Neuronal stem cell (in vitro differentiated cells): ENCODE data around the gene CLEC14A.

Source experiments
- DNase-seq: peaks from one replicate; pipeline ENCODE4 v3.0.0-alpha.2; 2013; ENCODE audit warnings: low spot score
- H2AFZ ChIP-seq: one replicate; pipeline ENCODE4 v1.6.1; 2013; ENCODE audit warnings: mild to moderate bottlenecking, low read length, inconsistent platforms
- H2AK5ac ChIP-seq: 2 replicates; pipeline ENCODE4 v1.6.1; 2013; ENCODE audit warnings: low read depth, mild to moderate bottlenecking, inconsistent platforms, low read length, moderate library complexity, mixed read lengths
- H2BK120ac ChIP-seq: 2 replicates; pipeline ENCODE4 v1.6.1; 2013; ENCODE audit warnings: low read depth, mild to moderate bottlenecking, inconsistent platforms, low read length, moderate library complexity, mixed read lengths
- H2BK12ac ChIP-seq: one replicate; pipeline ENCODE4 v1.6.1; 2013; ENCODE audit warnings: low read length, inconsistent platforms
- H2BK15ac ChIP-seq: 2 replicates; pipeline ENCODE4 v1.6.1; 2013; ENCODE audit warnings: mild to moderate bottlenecking, low read length, inconsistent platforms, mixed read lengths
- H2BK5ac ChIP-seq: one replicate; pipeline ENCODE4 v1.6.1; 2013; ENCODE audit warnings: inconsistent platforms, mild to moderate bottlenecking, low read length, moderate library complexity
- H3K14ac ChIP-seq: one replicate; pipeline ENCODE4 v1.6.1; 2013; ENCODE audit warnings: low read length, inconsistent platforms
- H3K18ac ChIP-seq: 2 replicates; pipeline ENCODE4 v1.6.1; 2013; ENCODE audit warnings: low read length, inconsistent platforms
- H3K23ac ChIP-seq: 2 replicates; pipeline ENCODE4 v1.6.1; 2013; ENCODE audit warnings: low read depth, mild to moderate bottlenecking, mixed read lengths, low read length, inconsistent platforms; ENCODE audit not compliant: poor library complexity
- H3K27ac ChIP-seq: replicated peaks from 3 replicates; pipeline ENCODE4 v1.5.1; 2013; ENCODE audit warnings: low read length, inconsistent platforms
- H3K27me3 ChIP-seq, 3 experiments: 2 replicates each; pipeline ENCODE4 v1.6.1; 2013; ENCODE audit warnings: low read length in 3 of 3, mild to moderate bottlenecking in 2 of 3, inconsistent platforms in 1 of 3, low read depth in 1 of 3, mixed read lengths in 1 of 3, moderate library complexity in 1 of 3; ENCODE audit not compliant: control insufficient read depth in 3 of 3, insufficient read depth in 3 of 3
- H3K36me3 ChIP-seq, 2 donors: replicated peaks in 1 of 2; 2 replicates each; pipeline ENCODE4 v1.6.1; 2013; ENCODE audit warnings: low read length in 2 of 2; ENCODE audit not compliant: control insufficient read depth in 2 of 2, insufficient read depth in 2 of 2
- H3K4ac ChIP-seq: 2 replicates; pipeline ENCODE4 v1.6.1; 2013; ENCODE audit warnings: inconsistent platforms, mild to moderate bottlenecking, low read length, moderate library complexity
- H3K4me1 ChIP-seq, 2 donors: 1 replicate in 1 of 2; 2 replicates in 1 of 2; pipeline ENCODE4 v1.6.1; 2013; ENCODE audit warnings: low read length in 2 of 2, low read depth in 1 of 2; ENCODE audit not compliant: control insufficient read depth in 2 of 2, insufficient read depth in 1 of 2
- H3K4me2 ChIP-seq: one replicate; pipeline ENCODE4 v1.6.1; 2013; ENCODE audit warnings: mild to moderate bottlenecking, low read length, inconsistent platforms; ENCODE audit not compliant: insufficient read depth, poor library complexity, severe bottlenecking
- H3K4me3 ChIP-seq, 2 donors: 2 replicates each; pipeline ENCODE4 v1.5.1; 2013; ENCODE audit warnings: low read length in 2 of 2, mild to moderate bottlenecking in 2 of 2, inconsistent platforms in 1 of 2, moderate library complexity in 1 of 2
- H3K79me1 ChIP-seq: one replicate; pipeline ENCODE4 v1.6.1; 2013; ENCODE audit warnings: low read depth, mild to moderate bottlenecking, inconsistent platforms, low read length, moderate library complexity
- H3K9ac ChIP-seq: one replicate; pipeline ENCODE4 v1.6.1; 2013; ENCODE audit warnings: mild to moderate bottlenecking, low read depth, low read length, inconsistent platforms; ENCODE audit not compliant: poor library complexity
- H3K9me3 ChIP-seq, 2 donors: replicated peaks in 1 of 2; 2 replicates each; pipeline versions ENCODE3 to v1.6.1; 2013; ENCODE audit warnings: low read length in 2 of 2, mild to moderate bottlenecking in 2 of 2, inconsistent platforms in 1 of 2, low read depth in 1 of 2, mixed read lengths in 1 of 2, moderate library complexity in 1 of 2; ENCODE audit not compliant: control insufficient read depth in 2 of 2, insufficient read depth in 1 of 2
- H4K8ac ChIP-seq: one replicate; pipeline ENCODE4 v1.6.1; 2013; ENCODE audit warnings: low read depth, mild to moderate bottlenecking, inconsistent platforms, low read length, moderate library complexity
- H4K91ac ChIP-seq: one replicate; pipeline ENCODE4 v1.6.1; 2013; ENCODE audit warnings: low read length, low read depth, mild to moderate bottlenecking, inconsistent platforms; ENCODE audit not compliant: poor library complexity
- WGBS, 2 donors: extraction: QIAGEN DNeasy Blood & Tissue Kit; methylation state at CpG; one replicate each; pipeline ENCODE4 v1.1.7; 2013; ENCODE audit warnings: missing lambda C conversion rate in 2 of 2, mixed read lengths in 1 of 2; ENCODE audit not compliant: insufficient read length in 2 of 2, insufficient replicate concordance in 1 of 2; ENCODE audit errors: extremely low coverage in 2 of 2; 5-methylcytosine and 5-hydroxymethylcytosine counted together

CLEC14A gene

GRCh38 chr14:38250331-38250730 lies 5.6 kb downstream of the CLEC14A start:
- no peak overlapping the region for H3K4me2 ChIP-seq
- H3K27me3 ChIP-seq: peaks cover 10 to 21% (median 18%) of the 10 kb centered on the region in 3 experiments
- peaks cover 0 to 5% of the 10 kb centered on the region in 2 donors for H3K4me1 ChIP-seq
- H2AFZ ChIP-seq: no peak overlapping the region
- no peak overlapping the region for H4K8ac ChIP-seq
- no peak overlapping the region for H2BK120ac ChIP-seq
- H3K27ac ChIP-seq: no peak overlapping the region
- no peak overlapping the region for H3K23ac ChIP-seq
- H2BK15ac ChIP-seq: no peak overlapping the region
- H3K9ac ChIP-seq: no peak overlapping the region
- H3K18ac ChIP-seq: no peak overlapping the region
- DNase-seq: no peak
- no peak overlapping the region for H4K91ac ChIP-seq
- no peak overlapping the region for H3K4ac ChIP-seq
- H3K79me1 ChIP-seq: no peaks in the 10 kb centered on the region
- no peak overlapping the region for H3K4me3 ChIP-seq
- no peak overlapping the region for H2BK5ac ChIP-seq
- H3K36me3 ChIP-seq: no peaks in the 10 kb centered on the region
- no peak overlapping the region for H3K14ac ChIP-seq
- H3K9me3 ChIP-seq: no peaks in the 10 kb centered on the region
- H2BK12ac ChIP-seq: no peak overlapping the region
- H2AK5ac ChIP-seq: no peak overlapping the region

GRCh38 chr14:38248321-38249028 lies 7.4 kb downstream of the CLEC14A start:
- no peak overlapping the region for H4K91ac ChIP-seq
- no peak overlapping the region for H2BK12ac ChIP-seq
- no peak overlapping the region for H3K27ac ChIP-seq
- no peak overlapping the region for H3K18ac ChIP-seq
- no peak overlapping the region for H3K4me2 ChIP-seq
- no peak overlapping the region for H3K4ac ChIP-seq
- H3K9ac ChIP-seq: no peak overlapping the region
- no peak overlapping the region for H2AK5ac ChIP-seq
- no peak overlapping the region for H3K14ac ChIP-seq
- peaks cover under 1 to 2% (median under 1%) of the 10 kb centered on the region in 3 experiments for H3K27me3 ChIP-seq
- no peak overlapping the region for H3K23ac ChIP-seq
- no peak overlapping the region for H3K4me3 ChIP-seq
- H3K9me3 ChIP-seq: no peaks in the 10 kb centered on the region
- no CpG with 5 or more reads among the region's 3 CpGs for WGBS, 2 donors
- no peaks in the 10 kb centered on the region for H3K36me3 ChIP-seq
- no peaks in the 10 kb centered on the region for H3K4me1 ChIP-seq
- H2BK15ac ChIP-seq: no peak overlapping the region
- no peak overlapping the region for H4K8ac ChIP-seq
- no peak overlapping the region for H2BK120ac ChIP-seq
- no peak overlapping the region for H2AFZ ChIP-seq
- DNase-seq: no peak
- no peaks in the 10 kb centered on the region for H3K79me1 ChIP-seq
- H2BK5ac ChIP-seq: no peak overlapping the region

DNA sequence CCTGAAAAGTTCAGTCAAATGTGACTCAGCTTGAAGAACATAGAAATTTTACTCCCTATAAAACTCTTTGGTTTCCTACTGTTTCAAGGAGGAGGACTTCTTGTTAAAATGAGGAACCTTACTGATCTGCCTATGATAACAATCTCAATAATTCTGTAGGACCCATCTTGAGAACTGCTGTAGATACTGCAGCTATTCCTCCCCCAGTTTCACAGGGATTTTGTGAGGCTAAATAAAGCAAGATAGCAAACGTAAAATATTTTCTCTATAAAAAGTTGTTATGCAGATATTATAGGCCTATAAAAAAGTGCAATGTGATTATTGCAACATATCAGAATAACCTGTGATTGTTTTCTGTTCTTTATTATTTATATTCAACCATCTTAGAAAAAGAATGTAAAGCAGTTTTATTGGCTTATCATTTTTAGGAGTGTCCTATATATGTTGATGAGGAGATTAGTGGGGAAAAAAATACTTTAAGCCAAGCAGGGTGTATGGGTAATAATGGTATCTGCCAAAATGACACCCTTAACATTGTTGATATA lies 12.1 kb downstream of the CLEC14A start:
- no peak for DNase-seq
- Histone ChIP-seq H2AFZ (no peak overlapping the region), H3K9me3 (no peaks in the 10 kb centered on the region), H3K27me3 (no peaks in the 10 kb centered on the region), H4K91ac (no peak overlapping the region), H3K18ac (no peak overlapping the region), H3K4me2 (no peak overlapping the region), H3K27ac (no peak overlapping the region), H3K23ac (no peak overlapping the region), H3K4me1 (no peaks in the 10 kb centered on the region), H2AK5ac (no peak overlapping the region), H2BK12ac (no peak overlapping the region), H3K4ac (no peak overlapping the region), H2BK120ac (no peak overlapping the region), H3K36me3 (no peaks in the 10 kb centered on the region), H3K14ac (no peak overlapping the region), H2BK15ac (no peak overlapping the region), H2BK5ac (no peak overlapping the region), H3K9ac (no peak overlapping the region), H3K79me1 (no peaks in the 10 kb centered on the region), H4K8ac (no peak overlapping the region), H3K4me3 (no peak overlapping the region)
- WGBS, 2 donors: no CpG with 5 or more reads among the region's 1 CpG

- no peak overlapping the region for H3K23ac ChIP-seq
These were observed 17.0 kb downstream of the CLEC14A start for GRCh38 chr14:38238878-38239277.

More at GRCh38 chr14:38238878-38239277, 17.0 kb downstream of the CLEC14A start:
- Histone ChIP-seq H2AFZ (no peak overlapping the region), H3K9ac (no peak overlapping the region), H3K4me2 (no peak overlapping the region), H3K4ac (no peak overlapping the region), H3K4me3 (no peak overlapping the region), H2BK5ac (no peak overlapping the region), H3K14ac (no peak overlapping the region), H3K79me1 (no peaks in the 10 kb centered on the region), H2AK5ac (no peak overlapping the region), H3K36me3 (no peaks in the 10 kb centered on the region), H4K8ac (no peak overlapping the region), H3K27ac (no peak overlapping the region), H3K9me3 (peaks cover 0 to 1% of the 10 kb centered on the region in 2 donors), H3K18ac (no peak overlapping the region), H3K4me1 (no peaks in the 10 kb centered on the region), H2BK12ac (no peak overlapping the region), H3K27me3 (no peaks in the 10 kb centered on the region), H4K91ac (no peak overlapping the region), H2BK15ac (no peak overlapping the region), H2BK120ac (no peak overlapping the region)
- DNase-seq: no peak
